SK-N-SH (cell line): ENCODE data around the gene IGDCC3. TPM values are rescaled to one million over a fixed set of nuclear protein-coding genes. Genes with fewer than 3 reads are reported as not detected.

Experiments
- CTCF ChIA-PET: fragments of 300-600, 350-600 bp; formaldehyde crosslinking; extraction: SDS; loops from one replicate; lab custom pipeline; 2021; lab: Yijun Ruan, JAX
- POLR2A ChIA-PET: fragments of 350-600 bp; sonication (Branson Sonifier 250); formaldehyde crosslinking; extraction: SDS; loops from one replicate; lab custom pipeline; 2020; ENCODE audit warnings: antibody characterized with exemption, inconsistent platforms; lab: Yijun Ruan, JAX
- DNase-seq: peaks from one replicate; pipeline ENCODE4 v3.0.0; 2012
- H2AFZ ChIP-seq: fragments of 200-600 bp; sonication (generic); 2 replicates; pipeline ENCODE4 v1.8.1; 2016; ENCODE audit warnings: antibody characterized with exemption, mild to moderate bottlenecking, low read depth
- H3F3A ChIP-seq: fragments of 200-600 bp; sonication (generic); replicated peaks from 2 replicates; pipeline ENCODE3; 2016; ENCODE audit warnings: antibody characterized with exemption, mild to moderate bottlenecking; ENCODE audit not compliant: insufficient read depth
- H3K27ac ChIP-seq, 2 experiments: fragments of 200-500 bp in 1 of 2; fragments of 200-600 bp in 1 of 2; sonication (Bioruptor generic) in 1 of 2; sonication (generic), shearing (Covaris generic) in 1 of 2; 2 replicates each; pipeline versions ENCODE4 v1.5.1 to v1.6.1; 2014 to 2016; ENCODE audit warnings: low read depth in 2 of 2, inconsistent platforms in 1 of 2, low read length in 1 of 2, mild to moderate bottlenecking in 1 of 2, mixed read lengths in 1 of 2
- H3K27me3 ChIP-seq: fragments of 200-600 bp; sonication (generic), shearing (Covaris generic); 2 replicates; pipeline ENCODE4 v1.6.1; 2016; ENCODE audit warnings: mixed run types; ENCODE audit not compliant: insufficient read depth
- H3K36me3 ChIP-seq, 2 experiments: fragments of 200-500 bp in 1 of 2; fragments of 200-600 bp in 1 of 2; sonication (Bioruptor generic) in 1 of 2; sonication (generic) in 1 of 2; replicated peaks in 1 of 2; 2 replicates each; pipeline versions ENCODE3 to v1.5.1; 2014 to 2016; ENCODE audit warnings: low read length in 1 of 2, mild to moderate bottlenecking in 1 of 2; ENCODE audit not compliant: insufficient read depth in 2 of 2, control insufficient read depth in 1 of 2
- H3K4me1 ChIP-seq, 2 experiments: fragments of 200-500 bp in 1 of 2; fragments of 200-600 bp in 1 of 2; sonication (Bioruptor generic) in 1 of 2; sonication (generic), shearing (Covaris generic) in 1 of 2; 2 replicates each; pipeline versions ENCODE4 v1.5.1 to v1.6.1; 2014 to 2016; ENCODE audit warnings: low read depth in 1 of 2, low read length in 1 of 2, mixed run types in 1 of 2; ENCODE audit not compliant: insufficient read depth in 2 of 2, control insufficient read depth in 1 of 2
- H3K4me2 ChIP-seq: fragments of 200-600 bp; sonication (generic), shearing (Covaris generic); 2 replicates; pipeline ENCODE4 v1.6.1; 2017; ENCODE audit warnings: mixed run types
- H3K4me3 ChIP-seq, 2 experiments: fragments of 200-500 bp in 1 of 2; fragments of 200-600 bp in 1 of 2; sonication (Bioruptor generic) in 1 of 2; sonication (generic), shearing (Covaris generic) in 1 of 2; 2 replicates each; pipeline versions ENCODE4 v1.5.1 to v1.8.1; 2014 to 2016; ENCODE audit warnings: low read depth in 2 of 2, inconsistent platforms in 1 of 2, low read length in 1 of 2, mild to moderate bottlenecking in 1 of 2, mixed read lengths in 1 of 2, moderate library complexity in 1 of 2
- H3K79me2 ChIP-seq: fragments of 200-600 bp; sonication (generic); 2 replicates; pipeline ENCODE4 v1.8.1; 2017; ENCODE audit warnings: mild to moderate bottlenecking; ENCODE audit not compliant: insufficient read depth
- H3K9ac ChIP-seq: fragments of 200-600 bp; sonication (generic); 2 replicates; pipeline ENCODE4 v1.6.1; 2017; ENCODE audit warnings: mixed run types
- H3K9me2 ChIP-seq: fragments of 200-600 bp; sonication (generic); 2 replicates; pipeline ENCODE4 v1.6.1; 2017; ENCODE audit warnings: mixed run types
- H3K9me3 ChIP-seq: fragments of 200-600 bp; sonication (generic); 2 replicates; pipeline ENCODE4 v1.6.1; 2017; ENCODE audit warnings: mixed run types, mild to moderate bottlenecking, moderate library complexity
- H4K20me1 ChIP-seq: fragments of 200-600 bp; sonication (generic); 2 replicates; pipeline ENCODE4 v1.6.1; 2017; ENCODE audit warnings: mild to moderate bottlenecking, mixed run types; ENCODE audit not compliant: insufficient read depth
- CTCF ChIP-seq: fragments of 200-600 bp; sonication (generic); IDR thresholded peaks from 2 replicates; pipeline ENCODE4 v1.6.1; 2017; ENCODE audit warnings: antibody characterized with exemption, mild to moderate bottlenecking, moderate library complexity
- FOXJ3 ChIP-seq: sonication (generic); formaldehyde crosslinking; IDR thresholded peaks from 2 replicates; pipeline ENCODE4 v1.5.1; 2020; ENCODE audit warnings: mild to moderate bottlenecking, missing genetic modification reagents
- GATA2 ChIP-seq: sonication (generic); formaldehyde crosslinking; IDR thresholded peaks from 2 replicates; pipeline ENCODE4 v1.5.0; 2020; ENCODE audit warnings: mild to moderate bottlenecking, missing genetic modification reagents
- IRF3 ChIP-seq: fragments of 150-350 bp; IDR thresholded peaks from 2 replicates; pipeline ENCODE4 v1.6.1; 2016; ENCODE audit warnings: mild to moderate bottlenecking, low read depth, low read length
- MAX ChIP-seq: IDR thresholded peaks from 2 replicates; pipeline ENCODE4 v1.4.0; 2012; ENCODE audit warnings: low read depth
- MEF2A ChIP-seq: IDR thresholded peaks from 2 replicates; pipeline ENCODE4 v1.4.0; 2012; ENCODE audit warnings: low read depth, borderline replicate concordance
- PBX3 ChIP-seq: IDR thresholded peaks from 2 replicates; pipeline ENCODE4; 2012
- POLR2AphosphoS5 ChIP-seq: IDR thresholded peaks from 2 replicates; pipeline ENCODE4 v1.6.1; 2012; ENCODE audit warnings: low read depth, low read length
- REST ChIP-seq: IDR thresholded peaks from 2 replicates; pipeline ENCODE4 v1.6.1; 2012; ENCODE audit warnings: mild to moderate bottlenecking, low read depth, low read length, moderate library complexity
- SMC3 ChIP-seq: IDR thresholded peaks from 2 replicates; pipeline ENCODE4 v1.6.1; 2012; ENCODE audit warnings: low read depth, low read length, improper control_type of control experiment
- TCF12 ChIP-seq: IDR thresholded peaks from 2 replicates; pipeline ENCODE4 v1.4.0; 2012
- TEAD4 ChIP-seq: IDR thresholded peaks from 2 replicates; pipeline ENCODE4 v1.4.0; 2012; ENCODE audit warnings: mild to moderate bottlenecking, borderline replicate concordance; ENCODE audit not compliant: insufficient read depth
- USF1 ChIP-seq: IDR thresholded peaks from 2 replicates; pipeline ENCODE4 v1.4.0; 2012; ENCODE audit warnings: low read depth, borderline replicate concordance
- WGBS: methylation state at CpG from one replicate; pipeline ENCODE4 v1.1.6; 2017; ENCODE audit warnings: low lambda C conversion rate; 5-methylcytosine and 5-hydroxymethylcytosine counted together
- polyA plus RNA-seq, 3 experiments: library from polyadenylated mRNA; depleted of rRNA; stranded (reverse); fragments of >200 nt; gene quantifications; 2 replicates each; pipeline ENCODE4 v1.2.3, GENCODE V29; 2012

The IGDCC3 gene
- polyA plus RNA-seq, 1 of the 3 experiments (the other 2 are of a cell fraction), result 0.43 TPM

- Histone ChIP-seq H3K79me2 (no peaks in the 10 kb centered on the region), H3K4me3 (no peak overlapping the region), H4K20me1 (no peaks in the 10 kb centered on the region), H3K9me3 (no peaks in the 10 kb centered on the region), H3K27me3 (no peaks in the 10 kb centered on the region), H3K4me2 (no peak overlapping the region), H3K36me3 (no peaks in the 10 kb centered on the region), H3K9me2 (no peaks in the 10 kb centered on the region), H3K9ac (no peak overlapping the region), H3K4me1 (peaks cover 0 to 30% of the 10 kb centered on the region in 2 experiments; a peak in 1 of 4 replicates), H2AFZ (no peak overlapping the region), H3K27ac (no peak overlapping the region), H3F3A (no peaks in the 10 kb centered on the region)
- DNase-seq, result peak; percentile 28
- ChIA-PET CTCF (interaction anchor here (0.9 to 21.5 kb wide), 3 partner anchors 10 to 52 kb away, joined by 4 to 969 read pairs (median 4); partner anchors contain the start of gene IGDCC3), POLR2A (no interaction called here)
- TF ChIP-seq GATA2 (CRISPR knock-in tag), result no peak
- TF ChIP-seq USF1, result no peak
- no peak for TF ChIP-seq REST
- TF ChIP-seq TEAD4, result no peak
- TF ChIP-seq IRF3, result no peak
- no peak for TF ChIP-seq CTCF
- no peak for TF ChIP-seq FOXJ3 (CRISPR knock-in tag)
- TF ChIP-seq PBX3, result no peak
- no peak for TF ChIP-seq POLR2AphosphoS5
- TF ChIP-seq MEF2A, result no peak
- no peak for TF ChIP-seq MAX
- no peak for TF ChIP-seq TCF12
- TF ChIP-seq SMC3, result no peak
- WGBS, result 84% methylated on average over 29 of the region's 31 CpGs
Measured at GRCh38 chr15:65332391-65333147, 45.2 kb downstream of the IGDCC3 start.
